IMR-90 (cell line): ENCODE measurements around the gene SENP2.

Source experiments
- BHLHE40 ChIP-seq: fragments of 150-350 bp; IDR thresholded peaks from 2 replicates; pipeline ENCODE4 v1.6.1; 2016; ENCODE audit warnings: mild to moderate bottlenecking, low read depth, low read length
- CEBPB ChIP-seq: IDR thresholded peaks from 2 replicates; pipeline ENCODE4 v1.6.1; 2012; ENCODE audit warnings: low read depth, low read length, improper control_type of control experiment
- CTCF ChIP-seq: conservative IDR thresholded peaks from 2 replicates; pipeline ENCODE4 v1.5.1; 2012; ENCODE audit warnings: mild to moderate bottlenecking, low read depth, low read length, improper control_type of control experiment
- ELK1 ChIP-seq: fragments of 150-350 bp; IDR thresholded peaks from 2 replicates; pipeline ENCODE4 v1.6.1; 2016; ENCODE audit warnings: low read depth, mild to moderate bottlenecking, low read length, moderate library complexity, borderline replicate concordance
- FOS ChIP-seq: fragments of 150-350 bp; IDR thresholded peaks from 2 replicates; pipeline ENCODE4 v1.6.1; 2016; ENCODE audit warnings: low read depth, low read length
- MAFK ChIP-seq: IDR thresholded peaks from 2 replicates; pipeline ENCODE4 v1.6.1; 2012; ENCODE audit warnings: low read depth, low read length, improper control_type of control experiment
- MAZ ChIP-seq: IDR thresholded peaks from 2 replicates; pipeline ENCODE4 v1.6.1; 2012; ENCODE audit warnings: low read depth, mild to moderate bottlenecking, low read length, improper control_type of control experiment, moderate library complexity, borderline replicate concordance
- MXI1 ChIP-seq: IDR thresholded peaks from 2 replicates; pipeline ENCODE4 v1.6.1; 2012; ENCODE audit warnings: low read depth, mild to moderate bottlenecking, low read length, moderate library complexity, borderline replicate concordance
- NFE2L2 ChIP-seq: fragments of 150-350 bp; IDR thresholded peaks from 2 replicates; pipeline ENCODE4 v1.6.1; 2016; ENCODE audit warnings: low read depth, mild to moderate bottlenecking, low read length
- POLR2A ChIP-seq: IDR thresholded peaks from 2 replicates; pipeline ENCODE4 v1.6.1; 2012; ENCODE audit warnings: mild to moderate bottlenecking, low read depth, low read length
- RAD21 ChIP-seq: IDR thresholded peaks from 2 replicates; pipeline ENCODE4 v1.6.1; 2012; ENCODE audit warnings: low read length, improper control_type of control experiment
- RFX5 ChIP-seq: IDR thresholded peaks from 2 replicates; pipeline ENCODE4 v1.8.0; 2012; ENCODE audit warnings: low read depth, mild to moderate bottlenecking, low read length, moderate library complexity
- USF2 ChIP-seq: fragments of 150-350 bp; IDR thresholded peaks from 2 replicates; pipeline ENCODE4 v1.6.1; 2017; ENCODE audit warnings: mild to moderate bottlenecking, antibody characterized with exemption, low read length, low read depth

- no peak for TF ChIP-seq POLR2A
- no peak for TF ChIP-seq CTCF
- no peak for TF ChIP-seq CEBPB
- no peak for TF ChIP-seq RAD21
- TF ChIP-seq USF2, result no peak
- TF ChIP-seq NFE2L2, result no peak
- no peak for TF ChIP-seq BHLHE40
- TF ChIP-seq MXI1, result no peak
- TF ChIP-seq MAFK, result no peak
- no peak for TF ChIP-seq ELK1
- TF ChIP-seq RFX5, result no peak
- TF ChIP-seq MAZ, result no peak
- no peak for TF ChIP-seq FOS
Measured at GRCh38 chr3:185663929-185664328, 77.8 kb downstream of the SENP2 start.
